Pancreas (tissue), 10 donors: ENCODE results near the gene S100A14. TPM values are rescaled to one million over a fixed set of nuclear protein-coding genes. Genes with fewer than 3 reads are reported as not detected.

Source experiments
- ATAC-seq, 4 donors: fragments of 200-7000 bp; cut with Tn5 transposase; one replicate each; pipeline versions ENCODE4 v1.8.0 to v1.9.1; 2020; ENCODE audit warnings: mild to moderate bottlenecking in 4 of 4, moderate library complexity in 4 of 4
- DNase-seq, 6 donors: peaks; one replicate each; pipeline ENCODE4 v3.0.0-alpha.2; 2020
- FAIRE-seq: peaks from 2 replicates; lab custom pipeline; 2012; peaks lifted over from hg19 to GRCh38; lab: Jason Lieb, UNC
- H3K27ac ChIP-seq, 4 donors: fragments of 200-600 bp; sonication (generic); 1 replicate in 3 of 4; 2 replicates in 1 of 4; pipeline versions ENCODE4 v1.5.0 to v1.8.0; 2020
- H3K27me3 ChIP-seq, 4 donors: fragments of 200-600 bp; one replicate each; pipeline ENCODE4 v1.8.0; 2021
- H3K36me3 ChIP-seq, 3 donors: fragments of 200-600 bp; sonication (generic) in 1 of 3; one replicate each; pipeline versions ENCODE4 v1.5.0 to v1.8.0; 2020 to 2021
- H3K4me1 ChIP-seq, 3 donors: fragments of 200-600 bp; one replicate each; pipeline ENCODE4 v1.8.0; 2021
- H3K4me3 ChIP-seq, 4 donors: fragments of 200-600 bp; sonication (generic) in 2 of 4; one replicate each; pipeline versions ENCODE4 v1.5.0 to v1.8.0; 2020 to 2021
- H3K9me3 ChIP-seq, 4 donors: fragments of 200-600 bp; one replicate each; pipeline ENCODE4 v1.8.0; 2021
- CTCF ChIP-seq, 4 donors: fragments of 200-600 bp; sonication (generic) in 3 of 4; IDR thresholded peaks; one replicate each; pipeline versions ENCODE4 v1.5.0 to v1.8.0; 2021; ENCODE audit warnings: antibody characterized with exemption in 4 of 4
- WGBS, 2 donors: extraction: QIAGEN DNeasy Blood & Tissue Kit; methylation state at CpG; one replicate each; pipeline ENCODE4 v1.1.7; 2013; 5-methylcytosine and 5-hydroxymethylcytosine counted together
- intact Hi-C, 3 donors: fragments of 100-400 bp; cut with DNase I; formaldehyde crosslinking; loops; one replicate each; pipeline versions ENCODE4 v1.11.1 to v1.14.2; 2022
- polyA plus RNA-seq, 2 donors: library from polyadenylated mRNA; stranded (reverse); fragments of 200-250 nt; gene quantifications; one replicate each; pipeline ENCODE4 v1.2.3, GENCODE V29; 2013
- total RNA-seq, 6 donors: library from RNA; stranded (reverse); fragmentation: NEBNext Ultra II Directional in 4 of 6; extraction: Animal tissue kit (Norgen Biotek cat#: 25700) in 4 of 6; gene quantifications; one replicate each; pipeline versions ENCODE4 v1.2.1 to v1.2.4, GENCODE V29; 2021 to 2023
- donor health status: healthy with polysubstance abuse.
- donor health status: DM: no; HTN: no; CAD: no; lungs with moderate emphysema.
- donor health status: DM: no; HTN: no; CAD: no.
- donor health status: control.
- donor health status: control.
- donor health status: Bipolar disorder and iron deficiency.
- donor health status: DM: yes; HTN: yes; CAD: no.
- donor health status: DM: no; HTN: no; CAD: no.
- donor health status: DM: no; HTN: no; CAD: no.
- donor health status: DM: yes; HTN: yes; CAD: no.

Gene S100A14
- total and polyA plus RNA-seq, 8 donors, result 3.6 to 23.7 (median 13.0) TPM

- DNase-seq, result peak in 1 of 6 donors; percentile 18
- WGBS, 2 donors, result 44 to 49% methylated on average over 3 of the region's 3 CpGs
- intact Hi-C loops, result loop anchor here in 1 of 3 donors (10.0 kb wide), 1 partner anchor 52 kb away; no protein-coding TSS in a partner anchor
- ATAC-seq, result no peak
- Histone ChIP-seq H3K4me3 (peak overlapping the region in 3 of 4 donors; percentile 22 to 58 (median 40)), H3K27ac (peak overlapping the region; percentile 44 to 85 (median 80)), H3K27me3 (no peaks in the 10 kb centered on the region), H3K4me1 (peaks cover 0 to 9% (median 0%) of the 10 kb centered on the region in 3 donors), H3K9me3 (no peaks in the 10 kb centered on the region), H3K36me3 (peaks cover 0 to 5% (median 0%) of the 10 kb centered on the region in 3 donors)
- no peak for TF ChIP-seq CTCF (IDR thresholded peaks at IDR 0.05)
- FAIRE-seq, result no peak
These were observed 10.4 kb upstream of the S100A14 start for GRCh38 chr1:153626477-153626903.

GRCh38 chr1:153624965-153625611 lies 9.0 kb upstream of the S100A14 start:
- no peak for ATAC-seq
- Histone ChIP-seq H3K4me3 (no peak overlapping the region), H3K27ac (no peak overlapping the region), H3K36me3 (peaks cover 0 to 5% (median 0%) of the 10 kb centered on the region in 3 donors), H3K9me3 (no peaks in the 10 kb centered on the region), H3K27me3 (no peaks in the 10 kb centered on the region), H3K4me1 (peaks cover 0 to 9% (median 0%) of the 10 kb centered on the region in 3 donors)
- 92 to 93% methylated on average over 10 of the region's 10 CpGs for WGBS, 2 donors
- peak in 1 of 6 donors; percentile 12 for DNase-seq
- no peak for TF ChIP-seq CTCF (IDR thresholded peaks at IDR 0.05)
- no peak for FAIRE-seq
- intact Hi-C loops, result loop anchor here in 1 of 3 donors (10.0 kb wide), 1 partner anchor 50 kb away; no protein-coding TSS in a partner anchor

- H3K27me3 ChIP-seq, result no peaks in the 10 kb centered on the region
- FAIRE-seq (no peak), DNase-seq (peak in 1 of 6 donors; percentile 17), ATAC-seq (no peak)
- peaks cover 0 to 5% (median 0%) of the 10 kb centered on the region in 3 donors for H3K36me3 ChIP-seq
- no peaks in the 10 kb centered on the region for H3K9me3 ChIP-seq
- H3K4me1 ChIP-seq, result peaks cover 0 to 9% (median 0%) of the 10 kb centered on the region in 3 donors
- no peak overlapping the region for H3K27ac ChIP-seq
- no peak for TF ChIP-seq CTCF (IDR thresholded peaks at IDR 0.05)
- 84 to 90% methylated on average over 7 of the region's 7 CpGs for WGBS, 2 donors
- H3K4me3 ChIP-seq, result no peak overlapping the region
- intact Hi-C loops, result loop anchor here in 1 of 3 donors (10.0 kb wide), 1 partner anchor 48 kb away; no protein-coding TSS in a partner anchor
These were observed 7.0 kb upstream of the S100A14 start for GRCh38 chr1:153623101-153623500.

- no peak for TF ChIP-seq CTCF (IDR thresholded peaks at IDR 0.05)
- H3K4me1 ChIP-seq, result peaks cover 0 to 2% (median 0%) of the 10 kb centered on the region in 3 donors
- DNase-seq (no peak), ATAC-seq (no peak), FAIRE-seq (no peak)
- H3K27ac ChIP-seq, result no peak overlapping the region
- intact Hi-C loops, result no loop called here
- H3K9me3 ChIP-seq, result no peaks in the 10 kb centered on the region
- H3K4me3 ChIP-seq, result no peak overlapping the region
- H3K36me3 ChIP-seq, result peaks cover 0 to 5% (median 0%) of the 10 kb centered on the region in 3 donors
- no peaks in the 10 kb centered on the region for H3K27me3 ChIP-seq
- WGBS, 2 donors, result 87 to 89% methylated on average over 6 of the region's 6 CpGs
These were observed 3.0 kb upstream of the S100A14 start for GRCh38 chr1:153619171-153619570.
